ENCODE results near the gene ASCC3. TPM values are rescaled to one million over a fixed set of nuclear protein-coding genes. Genes with fewer than 3 reads are reported as not detected.

Gene ASCC3
- polyA plus RNA-seq, 1 experiment, result 56.0 TPM

- Histone ChIP-seq H3K4me3 (ENCODE audit: low read depth, low read length) (no peak overlapping the region), H3K9me3 (ENCODE audit: control insufficient read depth, insufficient read depth, low read length) (no peaks in the 10 kb centered on the region), H3K27ac (ENCODE audit: low read depth, low read length) (no peak overlapping the region), H3K27me3 (ENCODE audit: control insufficient read depth, insufficient read depth, low read length) (no peaks in the 10 kb centered on the region)
- TF ChIP-seq CTCF (IDR thresholded peaks at IDR 0.05; ENCODE audit: low read depth, low read length), result no peak
- no peak for DNase-seq (ENCODE audit: low read depth, low spot score)
- POLR2A ChIA-PET, result no interaction called here
- CTCF ChIA-PET, result interaction anchor here (1.4 kb wide), 1 partner anchor 49 kb away, joined by 5 read pairs; no protein-coding TSS in a partner anchor
Observed at GRCh38 chr6:100614933-100615332, 266.2 kb downstream of the ASCC3 start.

- Histone ChIP-seq H3K27me3 (ENCODE audit: control insufficient read depth, insufficient read depth, low read length) (no peaks in the 10 kb centered on the region), H3K27ac (ENCODE audit: low read depth, low read length) (no peak overlapping the region), H3K4me3 (ENCODE audit: low read depth, low read length) (no peak overlapping the region), H3K9me3 (ENCODE audit: control insufficient read depth, insufficient read depth, low read length) (no peaks in the 10 kb centered on the region)
- no peak for DNase-seq (ENCODE audit: low read depth, low spot score)
- POLR2A ChIA-PET, result no interaction called here
- CTCF ChIA-PET, result interaction anchor here (1.4 kb wide), 1 partner anchor 50 kb away, joined by 5 read pairs; no protein-coding TSS in a partner anchor
- TF ChIP-seq CTCF (IDR thresholded peaks at IDR 0.05; ENCODE audit: low read depth, low read length), result no peak
Observed at GRCh38 chr6:100614386-100614785, 266.7 kb downstream of the ASCC3 start.

- H3K27me3 ChIP-seq (ENCODE audit: control insufficient read depth, insufficient read depth, low read length), result no peaks in the 10 kb centered on the region
- no peak for DNase-seq (ENCODE audit: low read depth, low spot score)
- ChIA-PET CTCF (no interaction called here), POLR2A (no interaction called here)
- no peak for TF ChIP-seq CTCF (IDR thresholded peaks at IDR 0.05; ENCODE audit: low read depth, low read length)
- H3K27ac ChIP-seq (ENCODE audit: low read depth, low read length), result no peak overlapping the region
- H3K4me3 ChIP-seq (ENCODE audit: low read depth, low read length), result no peak overlapping the region
- H3K9me3 ChIP-seq (ENCODE audit: control insufficient read depth, insufficient read depth, low read length), result no peaks in the 10 kb centered on the region
Observed at GRCh38 chr6:100613656-100614055, 267.5 kb downstream of the ASCC3 start.

GRCh38 chr6:100612094-100612493, 269.0 kb downstream of the ASCC3 start:
- DNase-seq (ENCODE audit: low read depth, low spot score), result no peak
- no peak overlapping the region for H3K4me3 ChIP-seq (ENCODE audit: low read depth, low read length)
- ChIA-PET CTCF (no interaction called here), POLR2A (no interaction called here)
- H3K27me3 ChIP-seq (ENCODE audit: control insufficient read depth, insufficient read depth, low read length), result no peaks in the 10 kb centered on the region
- no peaks in the 10 kb centered on the region for H3K9me3 ChIP-seq (ENCODE audit: control insufficient read depth, insufficient read depth, low read length)
- no peak overlapping the region for H3K27ac ChIP-seq (ENCODE audit: low read depth, low read length)
- no peak for TF ChIP-seq CTCF (IDR thresholded peaks at IDR 0.05; ENCODE audit: low read depth, low read length)

GRCh38 chr6:100599088-100599770, 281.9 kb downstream of the ASCC3 start:
- ChIA-PET CTCF (no interaction called here), POLR2A (interaction anchor here (0.6 kb wide), 1 partner anchor 11 kb away, joined by 4 read pairs; no protein-coding TSS in a partner anchor)
- no peak for DNase-seq (ENCODE audit: low read depth, low spot score)
- no peaks in the 10 kb centered on the region for H3K27me3 ChIP-seq (ENCODE audit: control insufficient read depth, insufficient read depth, low read length)
- no peak overlapping the region for H3K4me3 ChIP-seq (ENCODE audit: low read depth, low read length)
- H3K27ac ChIP-seq (ENCODE audit: low read depth, low read length), result no peak overlapping the region
- TF ChIP-seq CTCF (IDR thresholded peaks at IDR 0.05; ENCODE audit: low read depth, low read length), result no peak
- H3K9me3 ChIP-seq (ENCODE audit: control insufficient read depth, insufficient read depth, low read length), result no peaks in the 10 kb centered on the region
